ENCODE measurements around the gene ABI2.

GRCh38 chr2:203338322-203338721 lies 10.1 kb downstream of the ABI2 start:
- TF ChIP-seq CTCF (conservative IDR thresholded peaks at IDR 0.05; ENCODE audit: low read depth, low read length), result no peak
- TF ChIP-seq POLR2A (IDR thresholded peaks at IDR 0.05; ENCODE audit: low read depth, low read length), result no peak
- TF ChIP-seq ELK1 (IDR thresholded peaks at IDR 0.05; ENCODE audit: borderline replicate concordance, low read depth, low read length), result no peak
- no peak for TF ChIP-seq RCOR1 (IDR thresholded peaks at IDR 0.05; ENCODE audit: insufficient replicate concordance, low read length)
- no peak for TF ChIP-seq RFX5 (IDR thresholded peaks at IDR 0.05; ENCODE audit: low read depth, low read length)
- TF ChIP-seq MAFK (IDR thresholded peaks at IDR 0.05; ENCODE audit: low read depth, low read length), result no peak
